Right hindlimb (tissue), 1 donor: ENCODE measurements around the gene CDKAL1.

Source experiments
- DNase-seq: peaks from one replicate; pipeline ENCODE4 v3.0.0-alpha.2; 2018

The CDKAL1 gene

GRCh38 chr6:20684474-20684873 lies 150.2 kb downstream of the CDKAL1 start:
- DNase-seq = no peak

GRCh38 chr6:20686142-20686541 lies 151.9 kb downstream of the CDKAL1 start:
- no peak for DNase-seq

GRCh38 chr6:20687494-20687893 lies 153.2 kb downstream of the CDKAL1 start:
- no peak for DNase-seq

GRCh38 chr6:20688710-20689500 lies 154.6 kb downstream of the CDKAL1 start:
- DNase-seq = no peak

GRCh38 chr6:20691185-20691584 lies 156.9 kb downstream of the CDKAL1 start:
- no peak for DNase-seq

DNA sequence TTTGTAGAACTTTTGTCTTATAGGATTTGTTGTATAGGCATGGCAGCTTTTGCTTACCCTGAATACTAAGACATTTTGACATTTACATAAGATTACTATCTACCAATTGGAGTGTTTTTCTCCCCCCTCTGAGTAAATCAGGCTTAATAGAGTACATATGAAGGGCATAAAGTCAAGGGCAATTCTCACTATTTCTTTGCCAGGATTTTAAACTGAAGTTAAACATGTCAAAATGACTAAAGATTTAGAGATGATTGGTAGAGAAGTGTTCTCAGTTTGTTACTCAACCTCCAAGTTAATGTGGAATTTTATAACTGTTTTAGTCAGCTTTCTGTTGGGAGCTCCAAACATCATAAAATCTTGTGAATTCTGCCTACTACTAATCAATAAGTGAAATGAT lies 157.8 kb downstream of the CDKAL1 start:
- no peak for DNase-seq

- no peak for DNase-seq
Measured at GRCh38 chr6:20693466-20694063, 159.3 kb downstream of the CDKAL1 start.

DNA sequence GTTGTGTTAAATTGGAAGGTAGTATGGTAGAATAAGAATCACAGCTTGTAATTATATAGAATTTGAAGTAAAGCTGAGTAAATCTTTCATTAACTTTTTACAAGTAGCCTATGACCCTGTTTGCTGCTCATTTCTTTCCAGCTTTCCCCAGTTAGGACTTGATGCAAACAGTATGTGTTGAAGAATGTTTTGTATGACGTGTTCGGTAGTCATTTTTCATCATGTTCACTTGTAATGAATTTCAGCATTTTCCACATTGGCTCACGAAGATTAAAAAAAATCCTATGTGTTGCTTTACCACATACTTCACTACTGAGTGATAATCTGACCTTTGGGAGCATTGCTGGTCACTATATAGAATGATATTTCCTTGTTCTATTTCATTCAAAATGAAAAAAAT lies 162.4 kb downstream of the CDKAL1 start:
- no peak for DNase-seq

DNA sequence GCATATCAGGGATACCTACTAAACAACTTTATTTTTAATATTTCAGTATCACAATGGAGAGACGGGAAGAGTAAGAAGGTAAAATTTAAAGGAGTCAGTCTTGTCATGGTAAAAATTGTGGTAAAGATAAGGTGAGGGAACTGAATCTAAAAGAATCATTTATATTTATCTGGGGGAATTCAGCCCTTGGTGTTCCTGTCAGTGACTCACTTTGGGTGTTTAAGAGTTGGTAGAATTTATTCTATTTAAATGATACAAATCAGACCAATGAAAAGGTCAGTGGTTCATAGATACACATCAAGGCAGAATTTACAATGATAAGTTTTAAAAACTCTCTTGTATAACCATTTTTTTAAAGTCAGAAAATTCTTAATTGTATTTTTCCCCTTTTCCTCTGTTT lies 164.4 kb downstream of the CDKAL1 start:
- no peak for DNase-seq

GRCh38 chr6:20699402-20699801 lies 165.1 kb downstream of the CDKAL1 start:
- no peak for DNase-seq

- no peak for DNase-seq
Measured at GRCh38 chr6:20700375-20700774, 166.1 kb downstream of the CDKAL1 start.

DNA sequence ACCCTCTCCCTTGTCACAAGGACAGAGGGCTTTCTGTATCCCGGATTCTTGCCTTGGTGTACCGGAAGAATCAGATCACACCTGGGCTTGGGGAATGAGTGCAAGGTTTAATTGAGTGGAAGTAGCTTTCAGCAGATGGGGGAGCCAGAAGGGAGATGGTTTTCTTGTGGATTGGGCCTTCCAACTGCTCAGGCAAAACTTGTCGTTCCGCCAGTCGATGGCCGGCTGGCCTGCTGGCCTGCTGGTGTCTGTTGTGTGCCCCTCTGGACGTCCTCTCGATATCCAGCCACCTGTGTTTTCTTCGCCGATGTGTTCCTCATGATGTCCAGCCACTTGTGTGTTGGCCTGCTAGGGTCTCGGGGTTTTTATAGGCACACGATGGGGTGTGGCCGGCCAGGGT lies 168.1 kb downstream of the CDKAL1 start:
- DNase-seq = no peak

- no peak for DNase-seq
Measured at GRCh38 chr6:20703049-20703448, 168.8 kb downstream of the CDKAL1 start.

DNA sequence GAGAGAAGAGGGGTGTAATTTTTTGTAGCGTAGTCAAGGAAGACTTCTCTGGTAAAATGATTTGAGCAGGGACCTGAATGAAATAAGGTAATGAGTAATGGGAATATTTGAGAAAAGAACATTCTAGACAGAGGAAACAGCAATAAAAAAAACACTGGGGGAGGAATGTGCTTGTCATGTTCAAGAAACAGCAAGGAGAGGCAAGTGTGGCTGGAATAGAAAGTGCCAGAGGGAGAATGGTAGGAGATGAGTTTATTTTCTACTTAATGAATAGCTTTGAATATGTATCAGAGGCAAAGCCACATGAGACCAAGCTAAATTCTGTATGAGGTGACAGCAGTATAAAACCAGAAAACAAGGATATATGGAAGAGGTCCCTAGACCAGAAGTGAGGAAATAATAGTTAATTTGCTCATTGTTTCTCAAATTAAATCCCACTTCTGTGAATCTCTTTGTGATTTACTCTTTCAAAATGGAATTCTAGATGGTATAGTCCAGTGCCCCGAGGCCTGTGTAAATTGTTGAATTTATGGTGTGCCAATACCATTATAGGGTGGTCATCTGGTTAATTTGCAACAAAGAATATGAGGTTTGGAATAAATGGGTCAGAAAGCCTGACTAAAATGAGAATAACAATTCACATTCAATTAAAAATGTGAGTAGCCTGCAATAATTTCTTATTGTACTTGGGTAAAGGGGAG lies 170.2 kb downstream of the CDKAL1 start:
- DNase-seq = no peak

DNA sequence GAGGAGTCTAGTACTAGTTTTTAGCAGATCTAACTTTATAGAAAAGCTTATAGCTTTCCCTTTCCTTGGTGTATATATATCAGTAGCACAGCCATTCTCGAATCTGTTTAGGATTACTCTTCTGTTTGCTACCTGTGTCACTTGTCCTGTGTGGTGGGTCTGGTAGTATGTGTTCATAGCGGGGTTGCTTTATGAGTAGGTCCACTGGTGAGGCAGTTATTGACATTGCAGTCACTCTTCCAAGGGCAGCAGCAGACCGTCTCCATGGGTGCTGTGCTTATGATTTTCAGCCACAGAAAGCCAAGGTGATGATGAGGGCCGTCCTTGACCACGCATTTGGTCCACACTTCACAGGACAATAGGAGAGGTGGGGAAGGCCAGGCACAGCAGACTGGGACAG lies 171.5 kb downstream of the CDKAL1 start:
- DNase-seq = no peak

- DNase-seq = no peak
Measured at GRCh38 chr6:20706238-20706938, 172.1 kb downstream of the CDKAL1 start.

DNA sequence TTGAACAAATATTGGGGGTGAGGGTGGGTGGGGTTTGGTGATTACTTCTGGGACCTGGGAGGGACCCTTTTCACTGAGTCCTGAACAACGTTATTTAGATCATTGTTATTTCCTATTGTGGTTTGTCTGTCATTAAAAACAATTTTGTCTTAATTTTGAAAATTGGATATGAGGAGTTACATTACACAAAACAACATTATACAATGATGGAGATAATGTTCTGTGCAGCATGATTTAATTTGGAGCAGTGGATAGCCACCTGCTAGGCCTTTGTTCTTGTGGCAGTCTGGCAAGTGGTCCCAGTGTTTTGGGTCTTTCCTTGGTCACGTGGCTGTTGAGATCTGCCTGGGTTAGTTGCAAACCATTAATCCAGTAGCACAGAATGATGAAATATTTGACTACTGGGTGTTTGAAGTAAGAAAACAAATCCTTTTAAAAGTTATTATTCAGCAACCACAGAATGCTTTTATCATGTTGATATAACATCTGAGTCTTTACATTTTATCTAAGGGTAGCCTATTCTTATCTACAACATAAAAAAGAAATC lies 172.8 kb downstream of the CDKAL1 start:
- no peak for DNase-seq

- DNase-seq = no peak
Measured at GRCh38 chr6:20707870-20708269, 173.6 kb downstream of the CDKAL1 start.

- no peak for DNase-seq
Measured at GRCh38 chr6:20708367-20709124, 174.3 kb downstream of the CDKAL1 start.

DNA sequence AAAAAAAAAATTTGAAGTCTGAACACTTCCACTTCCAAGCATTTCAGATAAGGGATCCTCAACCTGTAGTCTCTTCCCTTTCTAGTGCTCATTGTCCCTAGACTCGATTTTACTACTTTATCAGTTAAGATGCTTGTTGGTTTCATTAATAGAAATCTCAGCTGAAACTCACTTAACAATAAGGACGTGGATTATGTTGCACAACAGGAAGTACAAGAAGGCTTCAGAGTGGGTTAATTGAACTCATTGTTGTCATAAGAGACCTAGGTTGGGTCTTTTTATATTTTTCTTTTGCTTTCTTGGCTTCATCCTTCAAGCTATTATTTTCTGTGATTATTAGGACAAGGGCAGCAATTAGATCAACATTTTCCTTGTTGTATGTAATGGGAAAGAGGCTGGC lies 175.2 kb downstream of the CDKAL1 start:
- no peak for DNase-seq

DNA sequence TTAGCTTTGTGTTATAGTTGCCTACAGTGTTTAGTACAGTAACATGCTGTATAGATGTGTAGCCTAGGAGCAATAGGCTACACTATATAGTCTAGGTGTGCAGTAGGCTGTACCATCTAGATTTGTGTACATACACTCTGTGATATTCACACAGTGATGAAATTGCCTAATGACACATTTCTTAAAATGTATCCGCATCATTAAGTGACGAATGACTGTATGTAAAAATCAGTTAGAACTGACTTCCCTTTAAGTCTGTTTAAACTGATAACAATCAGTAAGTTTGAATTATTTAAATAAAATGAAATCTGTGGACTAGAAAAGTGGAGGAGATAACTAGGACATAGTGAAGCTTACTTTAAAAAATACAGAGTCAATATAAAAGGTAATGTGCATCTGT lies 176.1 kb downstream of the CDKAL1 start:
- no peak for DNase-seq

DNA sequence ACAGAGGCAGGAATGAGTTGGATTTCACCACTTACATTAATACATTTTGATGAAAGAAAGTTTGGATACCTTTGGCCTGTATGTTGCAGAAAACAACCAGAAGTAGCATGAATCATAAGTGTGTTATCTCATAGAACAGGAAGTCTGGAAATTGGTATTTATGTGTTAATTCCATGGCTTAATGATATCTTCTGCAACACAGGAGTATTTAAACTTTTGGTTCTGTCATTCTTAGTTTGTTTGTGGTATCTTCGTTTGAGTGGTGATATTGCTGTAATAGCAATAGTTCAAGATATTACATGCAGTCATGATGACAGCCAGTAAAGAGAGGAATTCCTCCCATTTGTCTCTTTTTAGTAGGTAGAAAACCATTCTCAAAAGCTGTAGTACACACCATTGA lies 177.3 kb downstream of the CDKAL1 start:
- no peak for DNase-seq
